ENCODE data around the gene KLHL42. TPM values are rescaled to one million over a fixed set of nuclear protein-coding genes. Genes with fewer than 3 reads are reported as not detected.

Gene KLHL42
- total RNA-seq, 2 donors from 2014 or later, result 30.4 to 53.0 TPM

DNA sequence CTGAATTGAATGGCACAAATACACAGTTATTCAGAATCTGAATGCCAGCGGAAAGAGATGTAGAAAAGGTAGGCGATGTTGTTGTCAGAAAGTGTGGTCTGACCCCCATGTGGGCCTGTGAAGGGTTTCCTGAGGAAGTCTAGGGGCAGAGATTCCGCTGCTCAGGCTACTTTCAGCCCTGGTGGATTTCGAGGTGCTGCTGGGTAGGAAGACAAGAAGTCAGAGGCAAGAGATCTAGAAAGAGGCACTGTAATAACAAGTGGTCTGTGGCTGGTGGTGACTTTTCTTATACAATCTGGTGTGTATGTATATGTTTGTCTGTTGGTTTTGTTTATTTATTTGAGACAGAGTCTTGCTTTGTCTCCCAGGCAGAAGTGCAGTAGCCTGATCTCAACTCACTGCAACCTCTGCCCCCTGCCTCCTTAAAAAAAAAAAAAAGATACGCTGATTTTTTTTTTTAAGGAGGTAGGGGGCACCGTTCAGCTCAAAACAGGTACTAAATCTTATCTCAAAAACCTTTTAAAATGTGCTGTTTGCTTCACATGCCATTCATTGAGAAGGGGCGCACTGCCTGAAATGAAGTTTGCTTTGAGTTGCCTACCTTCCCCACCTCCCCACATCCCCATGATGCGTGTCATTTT lies 27.1 kb downstream of the KLHL42 start:
- no peaks in the 10 kb centered on the region for H3K4me1 ChIP-seq (ENCODE audit: control insufficient read depth, insufficient read depth, low read length)
- H3K4me3 ChIP-seq (ENCODE audit: low read length), result no peak overlapping the region
- peak overlapping the region; percentile 2 for H3K27ac Mint-ChIP-seq
- TF ChIP-seq, protein P1, sequence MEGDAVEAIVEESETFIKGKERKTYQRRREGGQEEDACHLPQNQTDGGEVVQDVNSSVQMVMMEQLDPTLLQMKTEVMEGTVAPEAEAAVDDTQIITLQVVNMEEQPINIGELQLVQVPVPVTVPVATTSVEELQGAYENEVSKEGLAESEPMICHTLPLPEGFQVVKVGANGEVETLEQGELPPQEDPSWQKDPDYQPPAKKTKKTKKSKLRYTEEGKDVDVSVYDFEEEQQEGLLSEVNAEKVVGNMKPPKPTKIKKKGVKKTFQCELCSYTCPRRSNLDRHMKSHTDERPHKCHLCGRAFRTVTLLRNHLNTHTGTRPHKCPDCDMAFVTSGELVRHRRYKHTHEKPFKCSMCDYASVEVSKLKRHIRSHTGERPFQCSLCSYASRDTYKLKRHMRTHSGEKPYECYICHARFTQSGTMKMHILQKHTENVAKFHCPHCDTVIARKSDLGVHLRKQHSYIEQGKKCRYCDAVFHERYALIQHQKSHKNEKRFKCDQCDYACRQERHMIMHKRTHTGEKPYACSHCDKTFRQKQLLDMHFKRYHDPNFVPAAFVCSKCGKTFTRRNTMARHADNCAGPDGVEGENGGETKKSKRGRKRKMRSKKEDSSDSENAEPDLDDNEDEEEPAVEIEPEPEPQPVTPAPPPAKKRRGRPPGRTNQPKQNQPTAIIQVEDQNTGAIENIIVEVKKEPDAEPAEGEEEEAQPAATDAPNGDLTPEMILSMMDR (conservative IDR thresholded peaks at IDR 0.05), result peak; percentile 67
- no peaks in the 10 kb centered on the region for H3K27me3 ChIP-seq (ENCODE audit: control insufficient read depth, insufficient read depth, low read length, poor library complexity, severe bottlenecking)
- no peak overlapping the region for H3K27ac ChIP-seq (ENCODE audit: low read depth, low read length)
- peaks cover 13% of the 10 kb centered on the region for H3K4me1 Mint-ChIP-seq
- no peaks in the 10 kb centered on the region for H3K9me3 Mint-ChIP-seq
- H3K4me3 Mint-ChIP-seq, result no peak overlapping the region
- no peaks in the 10 kb centered on the region for H3K9me3 ChIP-seq (ENCODE audit: control insufficient read depth, low read length)
- no peaks in the 10 kb centered on the region for H3K36me3 ChIP-seq (ENCODE audit: control insufficient read depth, insufficient read depth, low read length)
- H3K27me3 Mint-ChIP-seq (ENCODE audit: insufficient read depth), result no peaks in the 10 kb centered on the region
- H3K9ac ChIP-seq (ENCODE audit: extremely low read depth, low read length, poor library complexity, severe bottlenecking), result no peak overlapping the region
- 75 to 76% methylated on average over 5 to 8 of the region's 8 CpGs for WGBS, 2 experiments (ENCODE audit: insufficient coverage in 1 of 2, insufficient read length in 1 of 2)
- no peaks in the 10 kb centered on the region for H3K36me3 Mint-ChIP-seq (ENCODE audit: low read depth)
- DNase-seq, result no peak

DNA sequence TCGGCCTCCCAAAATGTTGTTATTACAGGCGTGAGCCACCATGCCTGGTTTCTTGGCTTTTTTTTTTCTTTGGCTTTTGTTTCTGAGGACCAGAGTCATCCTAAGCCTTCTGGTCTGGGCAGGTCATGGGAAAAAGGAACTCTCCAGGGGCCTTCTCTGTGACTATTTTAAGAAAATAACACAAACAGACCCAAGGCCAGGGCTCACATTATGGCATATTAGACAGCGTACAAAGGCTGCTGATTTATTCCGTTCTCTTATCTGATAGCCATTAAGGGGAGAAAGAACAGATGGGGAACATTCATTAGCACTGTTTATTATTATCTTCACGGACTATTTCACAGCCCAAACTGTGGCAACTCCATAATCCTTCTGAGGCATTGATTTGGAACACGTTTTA lies 28.8 kb downstream of the KLHL42 start:
- H3K27ac ChIP-seq (ENCODE audit: low read depth, low read length), result no peak overlapping the region
- Mint-ChIP-seq H3K36me3 (ENCODE audit: low read depth) (no peaks in the 10 kb centered on the region), H3K9me3 (no peaks in the 10 kb centered on the region), H3K27ac (no peak overlapping the region), H3K27me3 (ENCODE audit: insufficient read depth) (no peaks in the 10 kb centered on the region), H3K4me1 (peaks cover 13% of the 10 kb centered on the region), H3K4me3 (no peak overlapping the region)
- H3K36me3 ChIP-seq (ENCODE audit: control insufficient read depth, insufficient read depth, low read length), result no peaks in the 10 kb centered on the region
- H3K9me3 ChIP-seq (ENCODE audit: control insufficient read depth, low read length), result no peaks in the 10 kb centered on the region
- no peaks in the 10 kb centered on the region for H3K27me3 ChIP-seq (ENCODE audit: control insufficient read depth, insufficient read depth, low read length, poor library complexity, severe bottlenecking)
- H3K4me1 ChIP-seq (ENCODE audit: control insufficient read depth, insufficient read depth, low read length), result no peaks in the 10 kb centered on the region
- H3K9ac ChIP-seq (ENCODE audit: extremely low read depth, low read length, poor library complexity, severe bottlenecking), result no peak overlapping the region
- DNase-seq, result no peak
- no peak overlapping the region for H3K4me3 ChIP-seq (ENCODE audit: low read length)
- WGBS, 2 experiments (ENCODE audit: insufficient coverage in 1 of 2, insufficient read length in 1 of 2), result 91% methylated on average over 4 to 6 of the region's 6 CpGs
- TF ChIP-seq, protein P1 (conservative IDR thresholded peaks at IDR 0.05), result no peak

DNA sequence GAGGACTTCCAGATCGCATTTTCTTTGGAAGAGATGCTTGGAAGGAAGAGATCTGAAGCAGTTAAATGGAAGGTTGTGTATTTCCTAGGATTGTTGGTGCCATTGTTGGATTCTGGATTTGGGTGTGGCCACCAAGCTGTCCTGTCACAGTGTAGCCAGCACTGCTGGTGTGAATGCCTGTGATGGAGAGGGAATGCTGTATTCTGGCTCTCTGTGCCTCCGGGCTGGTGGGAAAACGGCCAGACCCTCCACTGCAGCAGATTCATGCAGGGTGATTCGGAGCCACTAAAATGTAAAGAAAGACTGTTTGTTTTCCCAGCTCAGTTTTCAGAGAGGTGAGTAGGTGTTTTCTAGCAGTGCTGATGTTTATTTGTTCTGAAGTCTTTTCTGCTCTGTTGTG lies 30.7 kb downstream of the KLHL42 start:
- H3K4me1 Mint-ChIP-seq, result peaks cover 13% of the 10 kb centered on the region
- no peaks in the 10 kb centered on the region for H3K36me3 Mint-ChIP-seq (ENCODE audit: low read depth)
- WGBS, 2 experiments (ENCODE audit: insufficient coverage in 1 of 2, insufficient read length in 1 of 2), result 89 to 100% methylated on average over 2 to 4 of the region's 4 CpGs
- H3K27me3 Mint-ChIP-seq (ENCODE audit: insufficient read depth), result no peaks in the 10 kb centered on the region
- DNase-seq, result peak; percentile 36
- H3K9me3 ChIP-seq (ENCODE audit: control insufficient read depth, low read length), result no peaks in the 10 kb centered on the region
- no peak overlapping the region for H3K27ac ChIP-seq (ENCODE audit: low read depth, low read length)
- H3K36me3 ChIP-seq (ENCODE audit: control insufficient read depth, insufficient read depth, low read length), result no peaks in the 10 kb centered on the region
- no peaks in the 10 kb centered on the region for H3K4me1 ChIP-seq (ENCODE audit: control insufficient read depth, insufficient read depth, low read length)
- TF ChIP-seq, protein P1 (conservative IDR thresholded peaks at IDR 0.05), result no peak
- no peak overlapping the region for H3K9ac ChIP-seq (ENCODE audit: extremely low read depth, low read length, poor library complexity, severe bottlenecking)
- H3K4me3 Mint-ChIP-seq, result no peak overlapping the region
- no peaks in the 10 kb centered on the region for H3K27me3 ChIP-seq (ENCODE audit: control insufficient read depth, insufficient read depth, low read length, poor library complexity, severe bottlenecking)
- H3K9me3 Mint-ChIP-seq, result no peaks in the 10 kb centered on the region
- no peak overlapping the region for H3K27ac Mint-ChIP-seq
- H3K4me3 ChIP-seq (ENCODE audit: low read length), result no peak overlapping the region

All from endodermal cell (in vitro differentiated cells).